ENCODE data around the gene IL4. TPM values are rescaled to one million over a fixed set of nuclear protein-coding genes. Genes with fewer than 3 reads are reported as not detected.

The IL4 gene
- total and polyA plus RNA-seq, 9 of the 15 experiments (the other 6 are each of a cell fraction or from before 2014, with no cell fraction given) = 0.22 to 0.62 TPM; not detected in 7

DNA sequence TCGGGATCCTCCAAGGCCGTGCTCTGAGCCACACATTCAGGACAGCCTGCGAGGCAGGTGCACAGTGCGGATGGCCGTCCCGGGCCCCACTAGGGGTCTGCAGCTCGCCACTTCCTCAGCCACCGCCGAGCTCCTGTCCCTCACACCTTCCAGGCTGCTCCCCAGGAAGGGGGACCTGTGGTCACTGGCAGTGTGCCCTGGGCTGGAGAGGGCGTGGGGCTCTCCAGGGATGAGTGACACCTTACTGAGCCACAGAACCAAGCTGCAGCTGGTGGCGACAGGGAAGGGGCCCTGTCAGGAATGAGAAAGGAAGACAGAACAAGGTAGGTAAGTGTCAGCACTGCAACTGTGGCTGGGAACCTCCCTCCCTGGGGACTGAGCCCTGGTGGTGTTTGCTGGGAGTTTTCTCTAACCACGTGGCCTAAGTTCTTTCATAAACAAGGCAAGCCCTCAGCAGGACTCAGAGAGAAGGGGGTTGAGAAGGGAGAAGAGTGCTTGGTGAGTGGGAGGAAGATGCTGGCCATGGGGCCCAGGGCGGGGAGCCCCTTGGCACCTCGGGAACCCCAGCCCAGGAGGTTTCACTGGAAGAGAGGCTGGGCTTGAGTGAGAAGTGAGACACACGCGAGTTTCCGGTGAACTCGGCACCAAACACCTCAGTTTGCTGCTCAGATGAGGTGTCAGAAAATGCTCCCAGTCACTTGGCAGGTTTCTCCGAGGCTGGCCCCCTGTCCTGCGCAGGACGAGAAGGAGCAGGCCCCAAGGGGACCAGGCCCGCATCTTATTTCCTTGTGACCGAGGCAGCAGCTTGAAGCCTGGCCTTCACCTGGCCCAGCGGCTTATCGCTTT is 10.6 kb upstream of the IL4 start (continued):
- TF ChIP-seq, protein P1, sequence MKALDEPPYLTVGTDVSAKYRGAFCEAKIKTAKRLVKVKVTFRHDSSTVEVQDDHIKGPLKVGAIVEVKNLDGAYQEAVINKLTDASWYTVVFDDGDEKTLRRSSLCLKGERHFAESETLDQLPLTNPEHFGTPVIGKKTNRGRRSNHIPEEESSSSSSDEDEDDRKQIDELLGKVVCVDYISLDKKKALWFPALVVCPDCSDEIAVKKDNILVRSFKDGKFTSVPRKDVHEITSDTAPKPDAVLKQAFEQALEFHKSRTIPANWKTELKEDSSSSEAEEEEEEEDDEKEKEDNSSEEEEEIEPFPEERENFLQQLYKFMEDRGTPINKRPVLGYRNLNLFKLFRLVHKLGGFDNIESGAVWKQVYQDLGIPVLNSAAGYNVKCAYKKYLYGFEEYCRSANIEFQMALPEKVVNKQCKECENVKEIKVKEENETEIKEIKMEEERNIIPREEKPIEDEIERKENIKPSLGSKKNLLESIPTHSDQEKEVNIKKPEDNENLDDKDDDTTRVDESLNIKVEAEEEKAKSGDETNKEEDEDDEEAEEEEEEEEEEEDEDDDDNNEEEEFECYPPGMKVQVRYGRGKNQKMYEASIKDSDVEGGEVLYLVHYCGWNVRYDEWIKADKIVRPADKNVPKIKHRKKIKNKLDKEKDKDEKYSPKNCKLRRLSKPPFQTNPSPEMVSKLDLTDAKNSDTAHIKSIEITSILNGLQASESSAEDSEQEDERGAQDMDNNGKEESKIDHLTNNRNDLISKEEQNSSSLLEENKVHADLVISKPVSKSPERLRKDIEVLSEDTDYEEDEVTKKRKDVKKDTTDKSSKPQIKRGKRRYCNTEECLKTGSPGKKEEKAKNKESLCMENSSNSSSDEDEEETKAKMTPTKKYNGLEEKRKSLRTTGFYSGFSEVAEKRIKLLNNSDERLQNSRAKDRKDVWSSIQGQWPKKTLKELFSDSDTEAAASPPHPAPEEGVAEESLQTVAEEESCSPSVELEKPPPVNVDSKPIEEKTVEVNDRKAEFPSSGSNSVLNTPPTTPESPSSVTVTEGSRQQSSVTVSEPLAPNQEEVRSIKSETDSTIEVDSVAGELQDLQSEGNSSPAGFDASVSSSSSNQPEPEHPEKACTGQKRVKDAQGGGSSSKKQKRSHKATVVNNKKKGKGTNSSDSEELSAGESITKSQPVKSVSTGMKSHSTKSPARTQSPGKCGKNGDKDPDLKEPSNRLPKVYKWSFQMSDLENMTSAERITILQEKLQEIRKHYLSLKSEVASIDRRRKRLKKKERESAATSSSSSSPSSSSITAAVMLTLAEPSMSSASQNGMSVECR (CRISPR knock-in tag; IDR thresholded peaks at IDR 0.05) = 0 out of 2 replicates have a peak, but pooled peaks have one; percentile 24
- TF ChIP-seq SRSF9 (IDR thresholded peaks at IDR 0.05; ENCODE audit: borderline replicate concordance, low read depth, low read length) = no peak
- TF ChIP-seq TFAM (CRISPR knock-in tag; conservative IDR thresholded peaks at IDR 0.05) = no peak
- TF ChIP-seq, protein P2, sequence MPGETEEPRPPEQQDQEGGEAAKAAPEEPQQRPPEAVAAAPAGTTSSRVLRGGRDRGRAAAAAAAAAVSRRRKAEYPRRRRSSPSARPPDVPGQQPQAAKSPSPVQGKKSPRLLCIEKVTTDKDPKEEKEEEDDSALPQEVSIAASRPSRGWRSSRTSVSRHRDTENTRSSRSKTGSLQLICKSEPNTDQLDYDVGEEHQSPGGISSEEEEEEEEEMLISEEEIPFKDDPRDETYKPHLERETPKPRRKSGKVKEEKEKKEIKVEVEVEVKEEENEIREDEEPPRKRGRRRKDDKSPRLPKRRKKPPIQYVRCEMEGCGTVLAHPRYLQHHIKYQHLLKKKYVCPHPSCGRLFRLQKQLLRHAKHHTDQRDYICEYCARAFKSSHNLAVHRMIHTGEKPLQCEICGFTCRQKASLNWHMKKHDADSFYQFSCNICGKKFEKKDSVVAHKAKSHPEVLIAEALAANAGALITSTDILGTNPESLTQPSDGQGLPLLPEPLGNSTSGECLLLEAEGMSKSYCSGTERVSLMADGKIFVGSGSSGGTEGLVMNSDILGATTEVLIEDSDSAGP (CRISPR knock-in tag; IDR thresholded peaks at IDR 0.05) = no peak
- TF ChIP-seq SPI1 (IDR thresholded peaks at IDR 0.05; ENCODE audit: borderline replicate concordance, low read depth, low read length) = no peak
- TF ChIP-seq MAZ (CRISPR knock-in tag; conservative IDR thresholded peaks at IDR 0.05 in 1 of 2, IDR thresholded peaks at IDR 0.05 in 1 of 2) = peak in 1 of 2 experiments; percentile 21; a peak in 1 of 4 replicates
- TF ChIP-seq SIX5 (IDR thresholded peaks at IDR 0.05; ENCODE audit: borderline replicate concordance in 1 of 2, insufficient read depth in 1 of 2, low read depth in 1 of 2, low read length in 2 of 2) = no peak
- TF ChIP-seq, protein P3, sequence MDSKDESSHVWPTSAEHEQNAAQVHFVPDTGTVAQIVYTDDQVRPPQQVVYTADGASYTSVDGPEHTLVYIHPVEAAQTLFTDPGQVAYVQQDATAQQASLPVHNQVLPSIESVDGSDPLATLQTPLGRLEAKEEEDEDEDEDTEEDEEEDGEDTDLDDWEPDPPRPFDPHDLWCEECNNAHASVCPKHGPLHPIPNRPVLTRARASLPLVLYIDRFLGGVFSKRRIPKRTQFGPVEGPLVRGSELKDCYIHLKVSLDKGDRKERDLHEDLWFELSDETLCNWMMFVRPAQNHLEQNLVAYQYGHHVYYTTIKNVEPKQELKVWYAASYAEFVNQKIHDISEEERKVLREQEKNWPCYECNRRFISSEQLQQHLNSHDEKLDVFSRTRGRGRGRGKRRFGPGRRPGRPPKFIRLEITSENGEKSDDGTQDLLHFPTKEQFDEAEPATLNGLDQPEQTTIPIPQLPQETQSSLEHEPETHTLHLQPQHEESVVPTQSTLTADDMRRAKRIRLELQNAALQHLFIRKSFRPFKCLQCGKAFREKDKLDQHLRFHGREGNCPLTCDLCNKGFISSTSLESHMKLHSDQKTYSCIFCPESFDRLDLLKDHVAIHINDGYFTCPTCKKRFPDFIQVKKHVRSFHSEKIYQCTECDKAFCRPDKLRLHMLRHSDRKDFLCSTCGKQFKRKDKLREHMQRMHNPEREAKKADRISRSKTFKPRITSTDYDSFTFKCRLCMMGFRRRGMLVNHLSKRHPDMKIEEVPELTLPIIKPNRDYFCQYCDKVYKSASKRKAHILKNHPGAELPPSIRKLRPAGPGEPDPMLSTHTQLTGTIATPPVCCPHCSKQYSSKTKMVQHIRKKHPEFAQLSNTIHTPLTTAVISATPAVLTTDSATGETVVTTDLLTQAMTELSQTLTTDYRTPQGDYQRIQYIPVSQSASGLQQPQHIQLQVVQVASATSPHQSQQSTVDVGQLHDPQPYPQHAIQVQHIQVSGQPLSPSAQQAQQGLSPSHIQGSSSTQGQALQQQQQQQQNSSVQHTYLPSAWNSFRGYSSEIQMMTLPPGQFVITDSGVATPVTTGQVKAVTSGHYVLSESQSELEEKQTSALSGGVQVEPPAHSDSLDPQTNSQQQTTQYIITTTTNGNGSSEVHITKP (IDR thresholded peaks at IDR 0.05; ENCODE audit: partially characterized antibody) = no peak
- TF ChIP-seq ZBTB17 (CRISPR knock-in tag; IDR thresholded peaks at IDR 0.05) = peak; percentile 79
- no peak for TF ChIP-seq ZNF785 (CRISPR knock-in tag; IDR thresholded peaks at IDR 0.05)
- TF ChIP-seq MAFF (IDR thresholded peaks at IDR 0.05; ENCODE audit: low read length) = no peak
- no peak for TF ChIP-seq BDP1 (IDR thresholded peaks at IDR 0.05; ENCODE audit: insufficient read depth, insufficient read length)
- TF ChIP-seq, protein P4, sequence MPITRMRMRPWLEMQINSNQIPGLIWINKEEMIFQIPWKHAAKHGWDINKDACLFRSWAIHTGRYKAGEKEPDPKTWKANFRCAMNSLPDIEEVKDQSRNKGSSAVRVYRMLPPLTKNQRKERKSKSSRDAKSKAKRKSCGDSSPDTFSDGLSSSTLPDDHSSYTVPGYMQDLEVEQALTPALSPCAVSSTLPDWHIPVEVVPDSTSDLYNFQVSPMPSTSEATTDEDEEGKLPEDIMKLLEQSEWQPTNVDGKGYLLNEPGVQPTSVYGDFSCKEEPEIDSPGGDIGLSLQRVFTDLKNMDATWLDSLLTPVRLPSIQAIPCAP (CRISPR knock-in tag; IDR thresholded peaks at IDR 0.05; ENCODE audit: borderline replicate concordance) = no peak
- TF ChIP-seq RFX1 (IDR thresholded peaks at IDR 0.05) = no peak
- TF ChIP-seq SRSF7 (optimal IDR thresholded peaks at IDR 0.05; ENCODE audit: low read depth, low read length) = no peak

Data from K562 (cell line).